ENCODE results near the gene ILDR1. TPM values are rescaled to one million over a fixed set of nuclear protein-coding genes. Genes with fewer than 3 reads are reported as not detected.

Gene ILDR1
- total and polyA plus RNA-seq, 2 of the 8 experiments (the other 6 are each of a cell fraction or from before 2014, with no cell fraction given), result 1.8 TPM

DNA sequence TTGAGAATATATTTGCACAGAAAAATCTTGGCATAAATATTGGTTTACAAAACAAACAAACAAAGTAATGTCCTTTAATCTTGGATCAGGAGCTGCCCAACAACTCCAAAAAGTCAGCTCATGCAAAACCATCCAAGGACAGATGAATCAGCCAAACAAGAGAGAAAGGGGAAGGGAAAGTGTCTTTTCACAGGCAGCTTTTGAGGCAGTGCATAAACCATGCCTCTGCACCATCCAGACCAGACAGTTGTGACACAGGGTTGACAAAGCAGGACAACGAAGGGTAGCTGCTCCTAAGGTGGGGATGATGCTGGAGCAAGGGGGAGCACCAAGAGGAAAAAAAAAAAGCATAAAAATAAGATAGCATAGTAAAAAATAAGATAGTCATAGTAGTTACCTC lies 41.9 kb upstream of the ILDR1 start:
- FAIRE-seq, result no peak
- WGBS, 2 experiments (ENCODE audit: extremely low coverage in 1 of 2, insufficient coverage in 1 of 2, insufficient read length in 1 of 2, insufficient replicate concordance in 2 of 2, low coverage in 1 of 2, low lambda C conversion rate in 2 of 2, missing lambda C conversion rate in 1 of 2), result 100% methylated on average over 1 of the region's 1 CpG; no CpG with 5 or more reads in 1 of the 2 experiments
- no peak overlapping the region for H3K56ac ChIP-seq (replicated peaks; ENCODE audit: insufficient read length, low read depth, low read length)
- H3K36me3 ChIP-seq (ENCODE audit: control insufficient read depth in 2 of 4, insufficient read depth in 4 of 4, low read length in 3 of 4), result no peaks in the 10 kb centered on the region
- no peak overlapping the region for H2BK12ac ChIP-seq (ENCODE audit: low read depth, low read length)
- H2AFZ ChIP-seq (ENCODE audit: low read length), result no peak overlapping the region
- no peaks in the 10 kb centered on the region for H3K9me3 ChIP-seq (ENCODE audit: insufficient read depth in 2 of 2, low read depth in 1 of 2, low read length in 1 of 2)
- DNase-seq (ENCODE audit: low read depth in 1 of 2, low spot score in 2 of 2), result no peak
- POLR2A ChIA-PET (ENCODE audit: partially characterized antibody), result interaction anchor here (0.9 to 1.0 kb wide), 2 partner anchors 14 to 230 kb away, joined by 3 read pairs; no protein-coding TSS in a partner anchor
- H3K79me1 ChIP-seq (ENCODE audit: low read depth, low read length), result no peaks in the 10 kb centered on the region
- no peaks in the 10 kb centered on the region for H3K4me1 ChIP-seq (replicated peaks in 1 of 4; ENCODE audit: control insufficient read depth in 3 of 4, insufficient read depth in 4 of 4, low read length in 3 of 4)
- H3K27me3 ChIP-seq (replicated peaks in 1 of 4; ENCODE audit: control insufficient read depth in 3 of 4, extremely low read depth in 1 of 4, insufficient read depth in 3 of 4, low read length in 3 of 4), result no peaks in the 10 kb centered on the region
- H3K27ac ChIP-seq (ENCODE audit: low read depth, low read length), result no peak overlapping the region
- no peak overlapping the region for H2BK15ac ChIP-seq (ENCODE audit: low read length)
- H3K14ac ChIP-seq (ENCODE audit: insufficient read length), result no peak overlapping the region
- no peak overlapping the region for H3K23ac ChIP-seq (ENCODE audit: insufficient read length)
- H2BK20ac ChIP-seq (ENCODE audit: low read length), result no peak overlapping the region
- H4K8ac ChIP-seq (ENCODE audit: extremely low read depth, insufficient read depth, low read length), result no peak overlapping the region
- no peak overlapping the region for H2AK5ac ChIP-seq (ENCODE audit: low read depth, low read length)
- no peak overlapping the region for H3K9ac ChIP-seq (replicated peaks in 1 of 4; ENCODE audit: extremely low read depth in 1 of 4, low read depth in 3 of 4, low read length in 3 of 4)
- H3K4me3 ChIP-seq (ENCODE audit: extremely low read depth in 1 of 4, insufficient read depth in 2 of 4, low read depth in 3 of 4, low read length in 4 of 4), result no peak overlapping the region
- H3K23me2 ChIP-seq (ENCODE audit: low read depth, low read length), result no peaks in the 10 kb centered on the region
- H3K4me2 ChIP-seq (ENCODE audit: insufficient read depth in 1 of 2, low read depth in 2 of 2, low read length in 2 of 2), result no peak overlapping the region
- H4K91ac ChIP-seq (replicated peaks; ENCODE audit: insufficient read length, low read length), result no peak overlapping the region
- H3K18ac ChIP-seq (ENCODE audit: extremely low read depth, low read length), result no peak overlapping the region
- TF ChIP-seq EGR1 (IDR thresholded peaks at IDR 0.05; ENCODE audit: borderline replicate concordance, low read depth, low read length), result no peak
- no peak for TF ChIP-seq CTBP2 (IDR thresholded peaks at IDR 0.05; ENCODE audit: borderline replicate concordance, insufficient read depth, insufficient read length, low read length)
- TF ChIP-seq CHD1 (IDR thresholded peaks at IDR 0.05; ENCODE audit: low read depth, low read length), result no peak
- TF ChIP-seq TBP (IDR thresholded peaks at IDR 0.05; ENCODE audit: low read depth, low read length), result no peak
- TF ChIP-seq SUZ12 (IDR thresholded peaks at IDR 0.05; ENCODE audit: low read length), result no peak
- no peak for TF ChIP-seq JUND (IDR thresholded peaks at IDR 0.05; ENCODE audit: low read length)
- no peak overlapping the region for H4K5ac ChIP-seq (ENCODE audit: insufficient read length, low read depth, low read length)
- H2BK120ac ChIP-seq (replicated peaks; ENCODE audit: low read depth, low read length), result no peak overlapping the region
- H4K20me1 ChIP-seq (replicated peaks in 1 of 2; ENCODE audit: control insufficient read depth in 1 of 2, insufficient read depth in 2 of 2, low read length in 2 of 2), result no peaks in the 10 kb centered on the region
- H3K4ac ChIP-seq (replicated peaks; ENCODE audit: insufficient read length, low read depth, low read length), result no peak overlapping the region
- H2BK5ac ChIP-seq (ENCODE audit: low read depth, low read length), result no peak overlapping the region
- CTCF ChIA-PET (ENCODE audit: partially characterized antibody), result interaction anchor here (0.9 to 2.8 kb wide), 6 partner anchors 9 to 55 kb away, joined by 3 to 9 read pairs (median 4); partner anchors contain the start of gene CD86
- H3K79me2 ChIP-seq (ENCODE audit: control insufficient read depth in 1 of 2, insufficient read depth in 2 of 2, low read length in 2 of 2), result no peaks in the 10 kb centered on the region

Measured in H1 (cell line).